Activated naive CD8-positive, alpha-beta T cell treated with anti-CD3 and anti-CD28 coated beads, Interleukin-2, amount 50 U/mL, for 16 hours (primary cell): ENCODE results near the gene SLC26A1.

ENCODE experiments used
- DNase-seq: peaks from one replicate; pipeline ENCODE4 v3.0.0-alpha.2; 2020; ENCODE audit warnings: low read depth, low spot score

Gene SLC26A1

DNA sequence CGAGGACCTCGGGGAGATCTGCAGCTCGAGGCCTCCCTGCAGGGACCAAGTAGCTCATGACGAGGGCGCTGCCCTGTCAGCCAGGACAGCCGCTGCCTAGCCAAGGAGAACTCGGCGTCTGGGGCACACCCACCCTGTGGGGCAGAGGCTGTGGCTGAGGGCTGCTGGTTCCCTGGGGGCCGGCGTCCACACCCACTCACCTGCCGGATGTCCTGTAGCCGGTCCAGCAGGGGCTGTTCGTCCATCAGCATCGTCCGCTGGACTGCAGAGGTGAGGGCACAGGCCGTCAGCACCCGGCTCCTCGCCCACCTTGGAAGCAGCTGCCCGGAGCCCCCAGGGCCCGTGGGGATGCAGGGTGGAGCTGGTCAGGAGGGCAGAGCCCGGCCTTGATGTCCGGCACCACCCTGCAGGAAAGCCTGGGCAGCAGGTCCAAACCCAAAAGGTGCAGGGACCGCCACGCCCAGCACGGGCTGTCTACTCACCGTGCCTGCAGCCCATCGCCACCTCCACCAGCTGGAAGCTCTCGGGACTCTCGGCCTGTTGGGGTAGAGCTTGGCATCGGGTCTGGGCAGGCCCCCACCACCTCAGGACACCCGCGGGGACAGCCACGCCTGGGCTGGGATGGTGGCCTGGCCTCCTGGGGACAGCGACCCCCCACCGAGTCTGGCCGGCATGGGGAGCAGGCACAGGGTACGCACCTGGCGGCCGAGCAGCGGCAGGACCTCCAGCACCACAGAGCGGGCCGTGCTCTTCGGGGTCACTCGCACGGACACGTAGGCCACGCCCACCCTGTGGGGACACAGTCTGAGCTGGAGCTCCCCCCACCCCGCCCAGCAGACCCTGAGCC, 26.7 kb downstream of the SLC26A1 start:
- no peak for DNase-seq

- DNase-seq: no peak
These were observed 27.5 kb downstream of the SLC26A1 start for GRCh38 chr4:965766-966134.

- no peak for DNase-seq
These were observed 28.0 kb downstream of the SLC26A1 start for GRCh38 chr4:965048-965765.

DNA sequence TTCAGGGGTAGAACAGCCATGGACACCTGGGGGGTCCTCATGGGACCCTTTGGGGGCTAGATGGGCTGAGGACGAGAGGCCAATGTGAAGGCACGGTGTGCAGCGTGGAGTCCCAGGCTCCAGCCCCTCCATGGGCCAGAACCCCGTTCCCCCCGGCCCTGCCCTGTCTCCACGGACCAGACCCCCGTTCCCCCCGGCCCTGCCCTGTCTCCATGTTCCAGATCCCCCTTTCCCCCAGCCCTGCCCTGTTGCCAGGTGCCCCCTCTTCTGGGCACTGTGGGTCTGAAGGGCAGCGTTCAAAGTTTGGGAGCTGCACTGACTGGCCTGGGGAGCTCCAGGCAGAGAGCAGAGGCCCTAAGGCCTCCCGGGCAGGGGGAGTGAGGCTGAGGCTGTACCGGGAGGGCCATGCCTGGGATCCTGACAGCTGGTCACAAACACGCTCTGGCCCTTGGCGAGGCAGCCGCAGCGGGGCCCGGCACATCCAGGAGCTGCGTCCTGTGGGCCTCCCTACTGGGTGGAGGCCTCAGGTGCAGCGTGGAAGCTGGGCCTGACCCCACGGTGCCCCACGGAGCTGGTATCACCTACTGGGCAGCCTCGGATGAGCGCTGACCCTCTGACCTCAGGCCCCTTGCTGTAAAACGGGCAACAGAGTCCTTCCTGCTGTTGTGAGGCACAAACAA, 28.7 kb downstream of the SLC26A1 start:
- no peak for DNase-seq

DNA sequence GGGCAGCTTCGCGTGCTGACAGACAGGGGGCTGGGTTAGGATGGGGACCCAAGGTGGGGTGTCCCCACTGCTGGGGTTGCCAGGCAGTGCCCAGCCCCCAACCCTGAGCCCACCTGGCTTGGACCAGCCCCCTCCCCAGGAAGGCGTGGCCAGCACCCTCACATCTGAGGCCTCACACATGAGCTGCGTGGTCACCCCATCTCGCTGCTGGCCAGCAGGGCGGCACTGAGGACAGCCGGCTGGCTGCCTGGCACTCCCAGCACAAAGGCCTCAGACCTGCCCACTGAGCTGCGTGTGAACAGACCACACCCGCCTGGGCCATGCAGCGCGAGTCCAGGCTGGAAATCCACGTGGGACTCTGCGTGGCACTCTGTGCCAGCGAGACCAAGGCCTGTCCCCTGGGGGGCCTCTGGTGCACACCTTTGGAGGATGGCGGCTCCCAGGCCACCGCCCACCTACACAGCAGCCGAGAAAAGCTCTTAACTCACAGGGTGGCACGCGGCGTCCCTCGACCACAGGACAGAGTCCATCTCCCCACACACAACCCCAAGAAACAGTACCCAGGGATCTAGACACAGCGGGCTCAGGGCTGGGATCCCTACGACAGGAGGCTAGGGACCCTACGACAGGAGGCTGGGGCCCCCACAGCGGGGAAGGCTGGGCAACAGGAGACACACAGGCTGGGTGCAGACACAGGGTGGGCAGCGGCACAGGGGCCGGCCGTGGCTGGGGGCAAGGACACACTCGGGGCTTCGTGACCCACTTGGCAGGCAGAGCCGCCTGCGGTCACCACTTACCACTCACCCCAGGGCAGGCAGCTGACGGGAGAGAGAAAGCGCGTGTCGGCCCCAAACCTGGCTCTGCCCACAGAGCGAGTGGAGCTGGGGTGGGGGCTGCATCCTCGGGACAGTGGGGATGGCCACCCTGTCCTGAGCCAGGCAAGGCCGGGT, 29.7 kb downstream of the SLC26A1 start:
- no peak for DNase-seq

GRCh38 chr4:962231-963208, 30.7 kb downstream of the SLC26A1 start:
- DNase-seq: no peak

- no peak for DNase-seq
These were observed 31.6 kb downstream of the SLC26A1 start for GRCh38 chr4:961351-962230.

GRCh38 chr4:960636-961350, 32.4 kb downstream of the SLC26A1 start:
- no peak for DNase-seq

GRCh38 chr4:960140-960635, 33.0 kb downstream of the SLC26A1 start:
- DNase-seq: no peak

DNA sequence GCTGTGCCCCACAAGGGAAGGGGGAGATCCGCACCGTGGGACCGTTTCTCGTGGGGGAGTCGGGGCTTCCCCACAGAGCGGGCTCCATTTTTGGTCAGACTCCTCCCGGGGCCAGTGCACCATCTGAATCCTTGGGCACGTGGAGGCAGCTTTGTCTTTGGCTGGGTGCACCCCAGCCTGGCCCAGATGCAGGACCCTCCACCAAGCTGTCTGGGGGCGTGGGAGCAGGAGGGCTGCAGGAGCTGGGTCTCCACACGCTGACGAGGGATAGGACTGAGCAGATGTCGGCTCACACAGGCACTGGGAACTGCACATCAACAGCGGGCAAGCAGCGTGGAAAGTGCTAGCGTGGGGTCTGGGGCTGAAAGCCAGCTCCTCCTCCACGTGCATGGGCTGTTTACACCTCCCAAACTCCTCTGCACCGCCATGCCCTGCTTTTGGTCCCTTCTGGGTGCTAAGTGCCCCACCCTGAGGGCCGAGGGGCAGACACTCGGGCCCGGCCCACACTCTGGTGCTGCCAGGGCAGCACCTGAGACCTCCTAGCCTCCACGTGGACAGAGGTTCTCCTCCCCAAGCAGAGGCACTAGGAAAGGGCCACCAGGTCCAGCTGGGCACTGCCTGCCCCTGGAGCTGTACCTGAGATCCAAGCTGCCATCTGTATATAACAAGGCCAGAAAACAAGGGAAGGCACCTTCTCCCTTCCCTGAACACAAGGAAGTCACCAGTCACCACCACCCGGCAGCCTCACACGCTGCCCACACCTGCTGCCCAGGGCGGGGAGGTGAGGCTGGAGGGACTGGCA, 33.7 kb downstream of the SLC26A1 start:
- DNase-seq: no peak

DNA sequence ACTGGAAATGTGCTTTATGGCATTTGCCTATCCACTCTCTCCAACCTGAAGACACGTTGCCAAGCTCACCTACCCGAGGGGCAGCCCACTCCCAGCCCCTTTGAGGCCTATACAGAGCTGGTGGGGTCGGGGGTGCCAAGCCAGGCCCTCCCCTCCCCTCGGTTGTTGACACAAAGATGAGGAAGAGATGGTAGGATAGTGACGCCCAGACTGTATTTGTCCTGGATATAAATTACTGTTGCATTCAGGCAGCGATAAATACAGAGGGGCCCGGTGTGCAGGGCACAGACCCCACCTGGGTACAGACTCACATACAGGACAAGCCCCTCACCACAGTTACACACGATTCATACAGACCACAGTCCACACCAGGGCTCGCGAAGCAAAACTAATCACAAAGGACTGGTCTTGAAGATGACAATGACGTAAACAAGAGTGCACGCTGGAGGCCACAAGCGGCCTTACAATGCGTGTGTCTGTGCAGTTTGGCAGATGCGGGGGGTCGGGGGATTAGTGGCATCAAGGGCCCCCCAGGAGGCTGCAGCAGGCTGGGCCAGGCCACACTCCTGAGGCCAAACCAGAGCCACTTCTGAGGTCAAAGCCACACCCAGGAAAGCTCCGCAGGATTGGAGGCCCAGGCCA, 34.4 kb downstream of the SLC26A1 start:
- DNase-seq: no peak

DNA sequence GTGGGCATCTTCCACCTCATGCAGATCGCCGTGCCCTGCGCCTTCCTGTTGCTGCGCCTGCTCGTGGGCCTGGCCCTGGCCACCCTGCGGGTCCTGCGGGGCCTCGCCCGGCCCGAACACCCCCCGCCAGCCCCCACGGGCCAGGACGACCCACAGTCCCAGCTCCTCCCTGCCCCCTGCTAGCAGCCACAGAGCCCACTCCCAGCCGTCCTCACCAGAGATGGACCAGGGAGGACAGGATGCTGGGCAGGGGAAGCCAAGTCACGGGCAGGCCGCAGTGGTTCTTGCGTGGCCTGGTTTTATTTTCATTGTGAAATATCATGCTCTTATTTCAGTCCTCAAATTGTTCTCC, 34.9 kb downstream of the SLC26A1 start:
- DNase-seq: no peak

DNA sequence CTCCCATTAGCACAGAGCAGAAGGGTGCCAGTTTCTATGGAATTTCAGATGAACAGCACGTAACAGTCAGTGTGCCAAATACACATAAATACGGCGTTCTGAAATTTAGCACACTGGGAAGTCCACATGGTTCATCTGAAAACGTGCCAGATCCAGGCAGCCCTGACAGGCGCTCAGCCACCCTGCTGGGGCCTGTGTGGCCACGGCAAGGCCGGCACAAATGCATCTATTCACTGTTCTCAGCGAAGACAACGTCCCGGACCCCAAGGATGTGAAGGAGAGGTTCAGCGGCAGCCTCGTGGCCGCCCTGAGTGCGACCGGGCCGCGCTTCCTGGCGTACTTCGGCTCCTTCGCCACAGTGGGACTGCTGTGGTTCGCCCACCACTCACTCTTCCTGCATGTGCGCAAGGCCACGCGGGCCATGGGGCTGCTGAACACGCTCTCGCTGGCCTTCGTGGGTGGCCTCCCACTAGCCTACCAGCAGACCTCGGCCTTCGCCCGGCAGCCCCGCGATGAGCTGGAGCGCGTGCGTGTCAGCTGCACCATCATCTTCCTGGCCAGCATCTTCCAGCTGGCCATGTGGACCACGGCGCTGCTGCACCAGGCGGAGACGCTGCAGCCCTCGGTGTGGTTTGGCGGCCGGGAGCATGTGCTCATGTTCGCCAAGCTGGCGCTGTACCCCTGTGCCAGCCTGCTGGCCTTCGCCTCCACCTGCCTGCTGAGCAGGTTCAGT, 35.5 kb downstream of the SLC26A1 start:
- no peak for DNase-seq

GRCh38 chr4:957231-957580, 36.0 kb downstream of the SLC26A1 start:
- no peak for DNase-seq

DNA sequence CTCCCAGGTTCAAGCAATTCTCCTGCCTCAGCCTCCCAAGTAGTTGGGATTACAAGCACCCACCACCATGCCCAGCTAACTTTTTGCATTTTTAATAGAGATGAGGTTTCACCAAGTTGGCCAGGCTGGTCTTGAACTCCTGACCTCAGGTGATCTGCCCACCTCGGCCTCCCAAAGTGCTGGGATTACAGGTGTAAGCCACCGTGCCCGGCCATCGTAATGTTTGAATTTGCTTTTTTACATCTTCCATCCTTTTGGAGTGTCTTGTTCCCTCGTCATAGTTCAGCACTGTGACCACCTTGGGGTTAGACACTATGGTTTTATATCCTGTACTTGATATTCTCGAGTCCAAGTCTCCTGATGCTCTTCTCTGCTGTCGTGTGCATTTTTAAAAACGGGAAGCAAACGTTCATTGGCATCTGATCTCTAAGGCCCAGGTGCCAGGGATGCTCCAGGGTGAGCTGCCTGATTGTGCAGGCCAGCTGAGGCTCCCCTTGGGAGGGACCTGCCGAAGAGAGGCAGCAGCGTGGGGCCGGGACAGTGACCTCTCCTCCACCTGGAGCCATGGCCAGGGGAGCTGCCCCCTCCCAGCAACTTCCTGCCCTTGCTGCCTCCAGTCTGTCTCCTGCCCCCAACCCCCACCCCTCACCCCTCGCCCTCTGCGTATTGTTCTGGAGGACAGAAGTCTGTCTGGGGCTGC, 36.5 kb downstream of the SLC26A1 start:
- no peak for DNase-seq

DNA sequence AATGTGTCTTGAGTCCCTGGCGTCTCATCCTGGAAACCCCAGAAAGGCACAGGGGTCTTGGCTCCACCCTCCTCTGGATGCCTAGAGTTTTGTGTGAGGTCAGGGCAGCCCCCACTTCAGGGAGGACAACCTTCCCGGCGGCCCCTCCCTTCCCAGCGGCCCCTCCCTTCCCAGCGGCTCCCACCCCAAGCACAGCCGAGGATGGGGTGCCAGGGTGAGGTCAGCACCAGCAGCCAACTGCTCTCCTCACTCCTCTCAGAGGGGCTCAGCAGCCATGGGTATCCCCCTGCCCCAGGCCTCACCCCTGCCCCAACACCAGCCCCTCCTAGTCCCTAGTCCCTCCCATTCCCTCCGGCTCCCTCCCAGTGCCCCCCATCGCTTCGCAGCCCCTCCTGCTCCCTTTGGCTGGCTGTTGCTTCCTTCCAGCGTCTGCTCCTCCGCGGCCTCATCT, 37.2 kb downstream of the SLC26A1 start:
- DNase-seq: no peak
